GM20000 (cell line): ENCODE results near the gene TAS2R41.

Source experiments
- DNase-seq: peaks from one replicate; pipeline ENCODE4 v3.0.0; 2012; ENCODE audit warnings: low spot score
- TF ChIP-seq, protein P1 (sequence below): IDR thresholded peaks from 2 replicates; pipeline ENCODE4 v1.5.1; 2012; ENCODE audit warnings: mild to moderate bottlenecking, control low read depth; ENCODE audit errors: extremely low read depth, missing control alignments

The TAS2R41 gene

DNA sequence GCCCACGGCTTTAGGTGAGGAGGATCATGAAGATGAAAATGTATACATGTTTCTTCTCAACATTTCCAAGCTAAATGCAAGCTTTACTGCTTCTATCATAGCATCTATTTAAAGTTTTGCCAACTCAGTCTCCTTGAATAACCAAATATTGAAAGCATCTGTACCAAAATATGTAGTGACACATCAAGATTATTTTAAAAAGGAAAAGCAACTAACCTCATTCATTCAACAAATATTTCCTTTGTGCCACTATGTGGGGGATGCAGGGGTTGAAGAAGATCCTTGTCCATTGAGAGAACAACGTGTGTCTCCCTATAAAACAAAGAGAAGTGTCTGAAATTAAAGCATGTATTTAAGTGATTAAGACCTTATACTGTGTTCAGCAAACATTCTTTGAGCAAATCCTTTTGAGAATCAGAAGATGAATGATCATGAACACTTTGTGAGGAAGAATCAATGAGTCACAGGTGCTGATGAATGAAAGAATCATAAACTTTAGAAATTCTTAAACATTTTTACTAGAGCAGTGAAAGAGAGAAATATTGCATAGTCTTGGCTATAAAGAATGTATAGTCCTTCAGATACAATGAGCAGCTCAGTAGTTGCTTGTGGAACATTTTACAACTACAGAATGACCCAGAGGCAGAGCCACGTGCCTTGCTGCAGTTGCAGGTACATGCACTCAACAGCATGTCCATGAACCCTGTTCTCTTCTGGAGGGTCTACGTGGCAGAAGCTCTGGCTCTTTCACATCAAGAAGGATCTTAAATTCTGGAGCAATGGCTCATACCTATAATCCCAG lies 20.5 kb upstream of the TAS2R41 start:
- TF ChIP-seq, protein P1, sequence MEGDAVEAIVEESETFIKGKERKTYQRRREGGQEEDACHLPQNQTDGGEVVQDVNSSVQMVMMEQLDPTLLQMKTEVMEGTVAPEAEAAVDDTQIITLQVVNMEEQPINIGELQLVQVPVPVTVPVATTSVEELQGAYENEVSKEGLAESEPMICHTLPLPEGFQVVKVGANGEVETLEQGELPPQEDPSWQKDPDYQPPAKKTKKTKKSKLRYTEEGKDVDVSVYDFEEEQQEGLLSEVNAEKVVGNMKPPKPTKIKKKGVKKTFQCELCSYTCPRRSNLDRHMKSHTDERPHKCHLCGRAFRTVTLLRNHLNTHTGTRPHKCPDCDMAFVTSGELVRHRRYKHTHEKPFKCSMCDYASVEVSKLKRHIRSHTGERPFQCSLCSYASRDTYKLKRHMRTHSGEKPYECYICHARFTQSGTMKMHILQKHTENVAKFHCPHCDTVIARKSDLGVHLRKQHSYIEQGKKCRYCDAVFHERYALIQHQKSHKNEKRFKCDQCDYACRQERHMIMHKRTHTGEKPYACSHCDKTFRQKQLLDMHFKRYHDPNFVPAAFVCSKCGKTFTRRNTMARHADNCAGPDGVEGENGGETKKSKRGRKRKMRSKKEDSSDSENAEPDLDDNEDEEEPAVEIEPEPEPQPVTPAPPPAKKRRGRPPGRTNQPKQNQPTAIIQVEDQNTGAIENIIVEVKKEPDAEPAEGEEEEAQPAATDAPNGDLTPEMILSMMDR = no peak
- DNase-seq = no peak

DNA sequence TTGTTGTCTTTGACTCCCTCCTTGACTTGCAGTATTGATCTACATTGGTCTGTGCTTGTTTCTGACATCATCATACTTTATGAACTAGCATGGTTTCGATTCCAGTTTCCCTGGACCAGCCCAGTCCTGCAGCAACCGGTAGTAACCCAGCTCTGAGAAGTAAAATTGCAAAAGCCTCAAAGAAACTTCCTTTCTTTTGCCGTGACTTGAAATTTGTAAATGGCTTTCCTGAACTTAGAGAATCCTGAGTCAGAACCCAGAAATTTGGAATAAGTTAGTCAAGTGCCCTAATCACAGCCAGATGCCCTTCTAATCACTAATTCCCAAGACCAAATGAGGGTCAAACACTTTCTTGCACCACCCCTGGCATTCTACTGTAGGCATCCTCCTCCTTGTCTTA lies 19.4 kb upstream of the TAS2R41 start:
- DNase-seq = no peak
- TF ChIP-seq, protein P1 = no peak

DNA sequence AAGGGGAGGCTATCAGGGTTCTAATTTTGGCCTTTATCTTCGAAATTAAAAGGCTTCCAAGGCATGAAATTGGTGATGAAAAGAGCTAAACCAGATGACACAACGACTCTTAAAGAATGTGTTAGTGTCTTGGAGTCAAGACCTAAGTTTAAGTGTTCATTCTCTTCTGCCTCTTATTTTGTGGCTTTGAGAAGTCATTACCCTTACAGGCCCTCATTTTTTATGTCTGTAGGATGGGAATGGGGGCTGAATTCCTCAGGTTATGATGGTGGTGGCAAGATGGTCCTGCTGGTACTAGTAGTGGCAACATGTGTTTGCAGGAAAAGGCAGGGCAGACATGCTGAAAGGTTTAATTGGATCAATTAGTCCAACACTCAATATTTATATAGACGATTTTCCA lies 19.0 kb upstream of the TAS2R41 start:
- DNase-seq = no peak
- TF ChIP-seq, protein P1 = no peak

DNA sequence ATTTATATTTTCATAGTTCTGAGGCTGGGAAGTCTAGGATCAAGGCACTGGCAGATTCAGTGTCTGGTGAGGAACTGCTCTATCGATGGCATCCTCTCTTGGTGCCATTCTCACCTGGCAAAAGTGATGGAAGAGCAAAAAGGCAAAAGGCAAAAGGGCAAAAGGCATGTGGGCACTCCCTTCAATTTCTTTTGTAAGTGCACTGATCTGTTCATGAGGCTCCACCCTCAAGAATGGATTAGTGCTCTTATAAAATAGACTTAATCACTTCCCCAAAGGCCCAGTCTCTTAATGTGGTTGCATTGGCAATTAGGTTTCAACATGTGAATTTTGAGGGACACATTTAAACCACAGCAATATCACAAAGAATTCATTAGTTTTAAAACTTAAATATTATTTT lies 18.3 kb upstream of the TAS2R41 start:
- DNase-seq = no peak
- TF ChIP-seq, protein P1 = no peak

DNA sequence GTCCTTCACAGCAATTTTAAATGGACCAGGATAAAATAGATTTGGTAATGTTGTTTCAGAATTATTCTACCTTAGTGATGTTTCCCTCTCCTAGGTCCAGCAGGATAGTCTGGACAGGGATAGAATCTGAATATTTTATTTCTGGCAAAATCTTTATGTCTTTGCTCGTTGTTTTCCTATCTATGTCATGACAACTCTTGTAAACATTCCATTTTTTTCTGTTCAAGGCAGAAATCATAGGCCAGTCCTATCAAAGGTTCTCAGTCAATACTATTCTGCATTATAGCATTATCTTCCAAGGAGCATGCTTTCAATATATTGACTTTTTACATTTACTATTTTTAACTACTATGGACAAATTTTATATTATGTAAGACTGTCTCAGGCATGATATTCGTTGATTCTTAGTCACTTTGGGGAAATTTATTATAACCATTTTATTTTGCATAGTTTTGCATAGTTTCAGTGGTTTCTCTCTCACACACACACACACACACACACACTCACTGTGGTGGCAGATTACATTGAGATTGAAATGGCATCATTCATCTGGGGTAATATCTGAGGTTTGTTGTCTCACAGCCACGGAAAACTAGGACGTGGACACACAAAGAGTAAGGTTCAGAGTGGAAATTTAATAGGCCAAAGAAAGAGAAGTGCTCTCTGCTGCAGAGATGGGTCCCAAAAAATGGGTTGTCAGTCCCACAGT lies 17.2 kb upstream of the TAS2R41 start:
- TF ChIP-seq, protein P1 = no peak
- DNase-seq = no peak

DNA sequence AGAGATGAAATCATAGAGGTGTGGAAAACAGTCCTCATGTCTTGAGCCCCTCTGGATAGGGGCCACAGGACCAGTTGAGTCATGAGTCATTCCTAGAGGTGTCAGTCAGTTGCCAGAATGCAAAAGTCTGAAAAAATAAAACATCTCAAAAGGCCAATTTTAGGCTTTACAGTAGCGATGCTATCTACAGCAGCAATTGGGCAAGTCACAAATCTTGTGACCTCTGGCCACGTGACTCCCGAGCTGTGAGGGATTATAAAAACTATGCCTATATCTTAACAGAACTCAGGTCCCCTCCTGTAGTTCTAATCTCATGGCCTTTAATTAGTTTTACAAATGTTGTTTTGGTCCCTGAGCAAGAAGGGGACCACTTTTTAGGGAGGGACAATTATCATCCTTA lies 15.6 kb upstream of the TAS2R41 start:
- DNase-seq = no peak
- TF ChIP-seq, protein P1 = no peak

DNA sequence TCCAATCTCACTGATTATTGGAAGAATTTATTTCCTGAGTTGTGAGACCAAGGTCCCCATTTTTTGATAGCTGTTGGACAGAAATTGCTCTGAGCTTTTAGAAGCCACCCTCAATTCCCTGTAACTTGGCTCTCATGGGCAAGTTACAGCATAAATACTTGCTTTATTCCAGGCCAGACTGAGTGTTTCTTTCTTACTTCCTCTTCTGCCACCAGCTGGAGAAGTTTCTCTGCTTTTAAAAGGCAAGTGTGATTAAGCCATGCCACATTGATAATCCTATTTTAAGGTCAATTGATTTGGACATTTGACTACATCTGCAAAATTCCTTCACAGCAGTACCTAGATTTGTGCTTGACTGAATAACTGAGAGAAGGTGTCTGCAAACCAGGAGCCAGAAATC lies 14.1 kb upstream of the TAS2R41 start:
- DNase-seq = no peak
- TF ChIP-seq, protein P1 = no peak
